ENCODE data around the gene B4GALT2. TPM values are rescaled to one million over a fixed set of nuclear protein-coding genes. Genes with fewer than 3 reads are reported as not detected.

B4GALT2 gene
- polyA plus RNA-seq, 1 of the 3 experiments (the other 2 are of a cell fraction): 48.0 TPM

DNA sequence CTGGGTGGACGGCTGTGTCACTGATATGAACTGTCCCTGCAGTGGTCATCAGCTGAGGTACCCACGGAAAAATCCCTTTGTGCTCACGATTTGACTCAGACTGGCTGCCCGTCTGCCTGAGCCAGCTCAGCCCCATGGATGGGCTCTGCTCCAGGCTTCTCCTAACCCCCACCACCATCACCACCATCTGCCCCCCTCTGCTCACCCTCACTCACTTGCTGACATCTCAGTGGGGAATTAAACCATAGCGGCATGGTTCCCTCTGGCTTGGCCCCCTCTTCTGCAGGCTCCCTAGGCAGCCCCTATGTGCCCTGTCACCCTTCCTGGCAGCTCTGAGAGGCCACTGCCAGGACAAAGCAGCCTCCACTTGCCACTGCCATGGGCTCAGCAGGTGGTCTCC is 34.9 kb downstream of the B4GALT2 start:
- TF ChIP-seq SIN3A (IDR thresholded peaks at IDR 0.05; ENCODE audit: borderline replicate concordance, low read depth, low read length) (no peak), CTCF (IDR thresholded peaks at IDR 0.05) (no peak), PBX3 (IDR thresholded peaks at IDR 0.05) (no peak), USF2 (IDR thresholded peaks at IDR 0.05; ENCODE audit: borderline replicate concordance, low read depth, low read length) (no peak), REST (IDR thresholded peaks at IDR 0.05; ENCODE audit: low read depth, low read length) (no peak), FOXJ3 (CRISPR knock-in tag; IDR thresholded peaks at IDR 0.05) (no peak), SMC3 (IDR thresholded peaks at IDR 0.05; ENCODE audit: low read depth, low read length) (no peak)
- TF ChIP-seq, protein P1, sequence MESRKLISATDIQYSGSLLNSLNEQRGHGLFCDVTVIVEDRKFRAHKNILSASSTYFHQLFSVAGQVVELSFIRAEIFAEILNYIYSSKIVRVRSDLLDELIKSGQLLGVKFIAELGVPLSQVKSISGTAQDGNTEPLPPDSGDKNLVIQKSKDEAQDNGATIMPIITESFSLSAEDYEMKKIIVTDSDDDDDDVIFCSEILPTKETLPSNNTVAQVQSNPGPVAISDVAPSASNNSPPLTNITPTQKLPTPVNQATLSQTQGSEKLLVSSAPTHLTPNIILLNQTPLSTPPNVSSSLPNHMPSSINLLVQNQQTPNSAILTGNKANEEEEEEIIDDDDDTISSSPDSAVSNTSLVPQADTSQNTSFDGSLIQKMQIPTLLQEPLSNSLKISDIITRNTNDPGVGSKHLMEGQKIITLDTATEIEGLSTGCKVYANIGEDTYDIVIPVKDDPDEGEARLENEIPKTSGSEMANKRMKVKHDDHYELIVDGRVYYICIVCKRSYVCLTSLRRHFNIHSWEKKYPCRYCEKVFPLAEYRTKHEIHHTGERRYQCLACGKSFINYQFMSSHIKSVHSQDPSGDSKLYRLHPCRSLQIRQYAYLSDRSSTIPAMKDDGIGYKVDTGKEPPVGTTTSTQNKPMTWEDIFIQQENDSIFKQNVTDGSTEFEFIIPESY (IDR thresholded peaks at IDR 0.05; ENCODE audit: borderline replicate concordance, low read depth): no peak
- TF ChIP-seq, protein P2, sequence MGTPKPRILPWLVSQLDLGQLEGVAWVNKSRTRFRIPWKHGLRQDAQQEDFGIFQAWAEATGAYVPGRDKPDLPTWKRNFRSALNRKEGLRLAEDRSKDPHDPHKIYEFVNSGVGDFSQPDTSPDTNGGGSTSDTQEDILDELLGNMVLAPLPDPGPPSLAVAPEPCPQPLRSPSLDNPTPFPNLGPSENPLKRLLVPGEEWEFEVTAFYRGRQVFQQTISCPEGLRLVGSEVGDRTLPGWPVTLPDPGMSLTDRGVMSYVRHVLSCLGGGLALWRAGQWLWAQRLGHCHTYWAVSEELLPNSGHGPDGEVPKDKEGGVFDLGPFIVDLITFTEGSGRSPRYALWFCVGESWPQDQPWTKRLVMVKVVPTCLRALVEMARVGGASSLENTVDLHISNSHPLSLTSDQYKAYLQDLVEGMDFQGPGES (IDR thresholded peaks at IDR 0.05; ENCODE audit: low read depth, low read length): no peak
- TF ChIP-seq, protein P3, sequence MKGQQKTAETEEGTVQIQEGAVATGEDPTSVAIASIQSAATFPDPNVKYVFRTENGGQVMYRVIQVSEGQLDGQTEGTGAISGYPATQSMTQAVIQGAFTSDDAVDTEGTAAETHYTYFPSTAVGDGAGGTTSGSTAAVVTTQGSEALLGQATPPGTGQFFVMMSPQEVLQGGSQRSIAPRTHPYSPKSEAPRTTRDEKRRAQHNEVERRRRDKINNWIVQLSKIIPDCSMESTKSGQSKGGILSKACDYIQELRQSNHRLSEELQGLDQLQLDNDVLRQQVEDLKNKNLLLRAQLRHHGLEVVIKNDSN (IDR thresholded peaks at IDR 0.05; ENCODE audit: borderline replicate concordance, low read depth): no peak
- no peak for DNase-seq
- Histone ChIP-seq H4K20me1 (ENCODE audit: insufficient read depth) (no peaks in the 10 kb centered on the region), H3K4me2 (no peak overlapping the region), H3K4me1 (ENCODE audit: control insufficient read depth in 1 of 2, insufficient read depth in 2 of 2, low read depth in 1 of 2, low read length in 1 of 2) (peaks cover 3 to 6% of the 10 kb centered on the region in 2 experiments; a peak in 2 of 4 replicates), H3F3A (replicated peaks; ENCODE audit: insufficient read depth) (no peaks in the 10 kb centered on the region), H3K4me3 (ENCODE audit: low read depth in 2 of 2, low read length in 1 of 2) (no peak overlapping the region), H3K79me2 (ENCODE audit: insufficient read depth) (no peaks in the 10 kb centered on the region), H3K27me3 (ENCODE audit: insufficient read depth) (no peaks in the 10 kb centered on the region), H3K9ac (no peak overlapping the region), H3K9me2 (no peaks in the 10 kb centered on the region), H3K9me3 (no peaks in the 10 kb centered on the region), H2AFZ (ENCODE audit: low read depth) (no peak overlapping the region), H3K36me3 (replicated peaks in 1 of 2; ENCODE audit: control insufficient read depth in 1 of 2, insufficient read depth in 2 of 2, low read length in 1 of 2) (no peaks in the 10 kb centered on the region), H3K27ac (ENCODE audit: low read depth in 2 of 2, low read length in 1 of 2) (no peak overlapping the region)
- ChIA-PET POLR2A (no interaction called here), CTCF (interaction anchor here (0.9 to 25.6 kb wide), 5 partner anchors 16 to 33 kb away, joined by 3 to 598 read pairs (median 8); partner anchors contain the start of genes CCDC24 and SLC6A9)
- 69% methylated on average over 5 of the region's 5 CpGs for WGBS (ENCODE audit: low lambda C conversion rate)
